DMS114 treated with DMSO at 0.1 percent for 48 hours (cell line): ENCODE data around the gene KRT31.
"Not testable (repeated sequence)": the region's sequence is repeated elsewhere in the genome, so short reads cannot be mapped to it uniquely, and the experiment has no call there.

Experiments
- DNase-seq: peaks from one replicate; lab custom pipeline; 2025; ENCODE audit not compliant: unreplicated experiment; lab: John Stamatoyannopoulos, UW

Gene KRT31

DNA sequence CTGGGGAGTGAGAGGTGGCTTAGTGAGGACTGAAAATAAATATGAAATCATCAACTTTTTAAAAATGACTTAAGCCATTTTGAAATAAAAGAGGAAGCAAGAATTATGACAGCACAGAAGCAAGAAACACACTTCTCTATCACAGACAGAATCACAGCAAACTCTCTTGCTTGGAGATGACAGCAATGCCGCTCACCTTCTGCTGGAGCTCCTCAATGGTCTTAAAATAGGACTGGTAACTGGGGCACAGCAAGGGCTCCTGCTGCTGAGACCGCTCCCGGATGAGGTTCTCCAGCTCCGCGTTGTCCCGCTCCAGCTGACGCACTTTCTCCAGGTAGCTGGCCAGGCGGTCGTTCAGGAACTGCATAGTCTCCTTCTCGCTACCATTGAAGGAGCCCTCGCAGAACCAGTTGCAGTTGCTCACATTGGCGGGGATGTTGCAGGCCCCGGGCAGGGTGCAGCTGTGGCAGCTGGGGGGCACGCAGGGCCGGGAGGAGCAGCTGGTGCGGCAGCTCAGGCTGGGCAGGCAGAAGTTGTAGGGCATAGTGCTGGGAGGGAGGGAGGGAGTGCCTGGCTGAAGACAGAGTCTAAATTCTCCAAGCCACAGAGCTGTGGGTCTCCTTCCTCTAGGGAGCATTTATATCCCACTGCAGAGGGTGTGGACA, at the start of gene KRT31:
TSS of gene KRT31 (minus strand) at position 613 of the 665 bp plus-strand sequence. CDS start at position 544, 69 bp downstream.
- no peak for DNase-seq

DNA sequence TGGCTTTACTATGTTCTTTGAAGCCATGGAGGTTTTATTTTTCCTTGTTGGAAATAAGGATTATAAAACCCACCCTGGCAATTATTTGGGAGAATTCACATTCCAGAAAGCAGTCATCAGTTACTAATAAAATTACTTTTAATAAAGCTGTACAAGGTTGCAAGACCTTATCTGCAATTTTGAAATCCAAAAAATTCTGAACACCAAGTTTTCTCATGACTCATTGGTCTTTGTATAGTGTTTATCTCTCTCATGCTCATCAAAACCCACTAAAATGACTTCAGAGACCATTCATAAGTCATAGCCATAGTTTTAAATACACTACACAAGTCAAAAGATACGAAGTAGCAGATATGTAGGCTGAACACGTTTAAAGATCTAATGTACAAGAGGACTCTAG, 49.4 kb upstream of the KRT31 start:
- DNase-seq: no peak

DNA sequence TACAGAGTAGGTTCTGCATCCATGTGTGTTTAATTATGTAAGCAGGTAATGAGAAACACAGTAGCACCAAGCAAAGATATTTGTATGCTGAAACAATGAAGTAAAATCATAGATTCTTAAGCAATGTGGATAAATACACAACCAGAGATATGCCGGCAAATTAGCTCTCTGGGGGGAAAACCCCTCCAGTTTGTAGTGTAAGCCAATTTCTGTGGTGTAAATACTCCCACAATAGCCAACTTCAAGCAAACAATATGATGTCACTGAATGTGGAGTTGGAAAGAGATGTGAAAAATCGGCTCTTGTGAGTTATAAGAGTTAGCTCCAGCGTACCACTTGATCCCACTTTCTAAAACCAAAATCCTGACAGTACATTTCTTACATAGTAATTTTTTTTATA, 47.2 kb upstream of the KRT31 start:
- DNase-seq: no peak

DNA sequence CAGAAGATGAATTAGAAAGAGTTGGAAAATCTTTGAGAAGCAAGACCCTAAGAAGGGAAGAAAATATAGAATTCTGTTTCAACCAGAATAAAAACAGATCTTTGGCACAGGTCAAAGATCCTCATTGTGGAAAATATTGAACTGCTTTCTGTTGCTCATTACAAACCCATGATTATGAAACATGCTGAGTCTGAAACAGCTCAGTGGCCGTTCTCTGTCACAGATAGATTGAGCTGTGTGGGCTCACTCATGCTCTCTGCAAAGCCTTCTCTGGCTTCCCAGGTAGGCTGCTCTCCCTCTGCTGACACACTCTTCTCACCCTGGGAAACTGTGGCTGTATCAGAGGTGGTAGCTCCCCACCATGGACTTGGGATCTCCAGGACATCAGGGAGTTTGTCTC, 46.8 kb upstream of the KRT31 start:
- DNase-seq: no peak

DNA sequence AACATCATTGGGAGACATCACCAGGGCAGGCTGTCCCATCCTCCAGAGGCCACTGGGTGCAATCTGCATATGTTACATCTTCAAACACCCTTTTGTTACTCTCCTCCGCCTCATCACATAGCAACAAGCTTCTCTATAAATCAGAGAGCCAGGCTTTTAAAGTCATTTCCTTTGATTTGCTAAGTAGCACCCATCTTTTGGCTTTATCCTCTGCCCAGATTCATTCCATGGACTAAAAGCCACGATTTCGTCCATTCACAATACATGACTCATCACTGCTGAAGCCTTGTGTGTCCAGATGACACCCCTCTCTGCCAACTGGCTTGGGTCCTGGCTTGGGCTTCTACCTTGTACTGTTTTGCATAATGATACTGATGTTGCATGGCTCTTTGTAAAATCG, 45.3 kb upstream of the KRT31 start:
- DNase-seq: no peak

DNA sequence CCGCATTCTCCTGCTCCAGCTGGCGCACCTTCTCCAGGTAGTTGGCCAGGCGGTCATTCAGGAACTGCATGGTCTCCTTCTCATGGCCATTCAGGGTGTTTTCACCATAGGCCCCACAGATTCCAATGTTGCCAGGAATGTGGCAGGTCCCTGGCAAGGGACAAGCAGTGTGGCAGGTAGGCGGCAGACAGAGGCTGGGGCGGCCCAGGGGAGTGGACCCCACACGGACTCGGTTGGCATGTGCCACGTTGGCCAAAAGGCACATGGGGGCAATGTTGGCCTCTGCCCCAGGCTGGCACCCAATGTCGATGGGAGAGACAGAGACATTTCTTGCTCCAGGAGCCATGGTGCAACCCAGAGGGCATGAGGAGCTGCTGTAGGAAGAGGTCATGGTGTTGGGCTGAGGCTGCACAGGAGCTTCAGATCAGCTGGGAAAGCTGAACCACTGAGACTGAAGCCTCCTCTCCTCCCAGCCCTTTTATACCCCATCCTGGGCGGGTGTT, 43.2 kb upstream of the KRT31 start, which contains the start of gene KRT38:
TSS of gene KRT38 (minus strand) at position 453 of the 503 bp plus-strand sequence. CDS start at position 391, 62 bp downstream.
- DNase-seq: no peak

DNA sequence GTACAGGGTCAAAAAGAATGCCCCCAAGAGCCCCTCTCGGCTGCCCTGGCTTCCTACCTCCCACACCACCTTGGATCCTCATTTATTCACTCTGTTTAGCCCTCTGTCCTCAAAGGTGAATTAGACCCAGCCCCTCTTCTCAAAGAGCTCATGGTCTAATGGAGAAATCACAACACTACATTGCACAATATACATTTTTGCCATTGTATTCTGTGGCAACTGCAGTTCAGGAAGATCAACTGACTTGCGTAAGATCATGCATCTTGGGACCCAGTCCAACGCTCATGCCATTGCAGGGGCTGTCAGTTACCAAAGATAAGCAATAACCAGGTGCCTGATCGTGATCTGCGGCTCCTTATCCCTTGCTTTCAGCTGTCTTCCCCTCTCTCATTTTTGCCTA, 42.0 kb upstream of the KRT31 start:
- no peak for DNase-seq

DNA sequence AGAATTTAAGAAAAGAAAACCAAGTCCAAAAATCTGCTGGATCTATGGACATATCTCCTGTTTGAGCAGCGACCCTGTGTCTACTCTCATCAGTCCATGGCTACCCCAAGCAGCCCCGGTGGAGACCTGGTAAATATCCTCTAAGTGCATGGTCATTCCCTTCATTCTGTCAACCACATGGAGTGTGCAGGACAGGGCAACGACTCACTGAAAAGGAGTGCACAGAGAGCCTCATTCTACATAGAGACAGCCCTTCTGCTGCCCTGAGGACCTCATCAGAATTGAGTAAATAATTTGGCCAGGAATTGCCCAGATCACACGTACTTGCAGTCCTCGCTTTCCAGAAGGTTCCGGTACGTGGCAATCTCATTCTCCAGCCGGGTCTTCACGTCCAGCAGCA, 40.4 kb upstream of the KRT31 start:
- no peak for DNase-seq

DNA sequence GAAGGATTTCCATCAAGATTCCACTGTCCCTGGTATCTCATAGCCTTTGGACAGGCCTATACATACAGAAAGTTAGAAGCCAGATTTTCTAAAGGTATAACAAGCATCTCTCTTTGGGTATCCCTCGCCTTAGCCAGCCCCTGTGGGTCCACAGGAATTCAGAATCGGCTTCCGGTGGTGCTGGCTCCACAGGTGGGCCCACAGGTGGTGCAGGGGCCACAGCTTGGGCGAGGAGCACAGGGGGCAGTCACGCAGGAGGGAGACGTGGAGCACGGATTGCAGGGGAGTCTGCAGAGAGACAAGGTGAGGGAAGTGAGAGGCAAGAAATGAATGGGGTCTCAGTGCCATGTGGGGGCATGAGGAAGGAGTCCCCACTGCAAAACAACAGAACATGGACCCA, 39.8 kb upstream of the KRT31 start:
- DNase-seq: no peak

DNA sequence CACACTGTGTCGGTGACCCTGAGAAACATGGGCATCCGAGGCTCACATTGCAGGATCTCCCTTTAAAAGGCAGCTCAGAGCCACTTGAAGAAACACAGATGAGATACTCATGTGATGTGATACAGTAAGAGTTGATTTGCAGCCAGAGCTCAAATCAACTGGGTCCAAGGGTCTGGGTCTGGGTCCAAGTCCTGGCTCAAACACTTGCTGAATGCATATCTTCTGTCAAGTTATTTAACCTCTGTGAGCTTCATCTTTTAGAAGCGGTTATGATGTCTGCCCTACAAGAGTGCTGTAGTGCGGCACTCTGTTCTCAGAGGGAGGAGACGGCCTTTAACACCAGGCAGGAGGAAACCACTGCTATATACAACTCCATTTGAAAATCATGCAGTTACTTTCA, 37.0 kb upstream of the KRT31 start:
- no peak for DNase-seq

DNA sequence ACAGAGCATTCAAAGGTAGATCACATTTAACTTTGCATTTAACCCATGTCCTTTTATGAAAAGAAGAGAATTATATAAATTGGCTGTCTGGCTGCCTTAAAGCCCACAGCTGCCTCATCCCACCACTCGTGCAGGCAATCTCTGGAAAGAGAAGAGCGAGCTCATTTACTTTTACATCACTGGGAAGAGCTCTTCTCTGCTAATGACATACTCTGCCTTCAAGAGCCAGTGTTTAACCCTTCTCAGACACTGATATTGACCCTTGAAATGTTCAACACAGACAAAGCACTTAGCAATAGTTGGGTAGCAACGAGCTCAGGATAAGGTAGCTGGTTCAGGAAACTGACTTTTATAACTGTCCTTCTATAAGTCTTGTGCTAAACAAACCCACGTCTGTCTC, 36.6 kb upstream of the KRT31 start:
- DNase-seq: no peak

DNA sequence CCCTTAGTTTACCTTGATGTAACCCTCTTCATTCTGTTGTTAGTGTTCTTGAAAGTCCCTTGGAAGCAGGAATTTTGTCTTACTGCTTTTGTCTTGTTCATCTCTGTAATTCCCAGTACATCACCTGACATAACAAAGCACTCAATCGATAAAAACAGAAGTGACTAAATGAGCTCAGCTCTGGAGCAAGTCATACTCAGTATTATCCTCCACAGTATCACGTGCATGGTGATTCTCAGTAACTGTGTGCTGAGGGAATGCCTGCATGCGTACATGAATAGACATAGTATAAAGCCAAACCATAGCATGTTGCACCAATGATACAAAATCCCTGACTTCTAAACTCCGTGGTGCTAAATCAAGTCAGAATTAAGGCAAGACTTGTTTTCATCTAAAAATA, 36.2 kb upstream of the KRT31 start:
- no peak for DNase-seq

DNA sequence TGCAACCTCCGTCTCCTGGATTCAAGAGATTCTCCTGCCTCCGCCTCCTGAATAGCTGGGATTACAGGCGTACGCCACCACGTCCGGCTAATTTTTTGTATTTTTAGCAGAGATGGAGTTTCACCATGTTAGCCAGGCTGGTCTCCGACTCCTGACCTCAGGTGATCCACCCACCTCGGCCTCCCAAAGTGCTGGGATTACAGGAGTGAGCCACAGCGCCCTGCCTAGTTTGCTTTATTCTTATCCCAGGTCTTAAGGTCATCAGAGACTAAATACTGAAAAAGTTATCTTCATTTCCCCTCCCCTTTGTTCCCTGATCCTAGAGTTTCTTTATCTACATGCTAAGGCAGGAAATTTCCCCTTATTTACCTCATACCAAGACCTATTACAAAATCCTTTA, 33.0 kb upstream of the KRT31 start:
- DNase-seq: not testable (repeated sequence)

DNA sequence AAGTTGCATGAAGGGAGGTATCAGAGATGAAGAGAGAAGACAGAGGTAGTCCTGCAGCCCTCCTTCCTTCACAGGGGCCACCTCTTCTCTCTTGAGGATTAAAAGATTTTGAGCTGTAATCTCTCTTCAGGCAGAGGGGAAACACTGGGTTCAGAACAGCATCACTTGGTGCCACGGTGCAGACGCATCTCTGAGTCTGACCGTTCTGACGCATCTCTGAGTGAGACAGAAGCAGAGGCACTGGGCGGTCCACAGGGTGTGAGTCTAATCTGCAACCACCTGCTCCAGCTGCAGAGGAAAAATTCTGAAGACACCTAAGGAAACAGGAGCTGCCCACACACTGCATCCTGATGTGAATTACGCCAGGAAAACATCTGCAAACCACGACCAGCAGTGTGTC, 32.3 kb upstream of the KRT31 start:
- DNase-seq: no peak

DNA sequence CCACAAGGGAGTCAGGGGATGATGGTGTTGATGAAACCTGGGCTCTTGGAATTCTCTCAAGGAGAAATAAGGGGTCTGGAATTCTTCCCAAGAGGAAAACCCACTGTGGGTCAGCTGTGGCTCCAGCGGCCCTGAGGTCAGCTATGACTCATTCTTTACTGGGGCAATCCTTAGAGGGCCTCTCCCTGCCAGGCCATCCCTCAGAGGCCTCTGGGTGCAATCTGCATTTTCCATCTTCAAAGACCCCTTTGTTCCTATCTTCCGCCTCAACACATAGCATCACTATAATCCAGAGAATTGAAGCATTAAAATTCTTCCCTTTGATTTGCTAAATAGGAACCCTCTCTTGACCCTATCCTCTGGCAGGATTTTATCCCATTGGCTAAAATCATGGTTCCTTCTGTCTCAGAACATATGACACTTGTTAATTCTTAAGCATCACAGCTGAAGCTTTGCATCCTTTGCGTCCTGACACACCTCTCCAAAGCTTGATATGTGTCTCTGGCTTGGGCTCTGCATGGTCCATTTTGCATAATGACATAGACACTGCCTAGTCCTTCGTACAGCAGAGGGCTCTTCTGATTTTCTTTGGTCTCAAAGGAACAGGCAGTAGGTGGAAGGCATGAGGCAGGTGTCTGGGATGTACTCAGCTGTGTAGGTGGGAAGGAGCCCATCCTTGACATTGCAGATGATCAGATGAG, 31.3 kb upstream of the KRT31 start:
- DNase-seq: no peak

DNA sequence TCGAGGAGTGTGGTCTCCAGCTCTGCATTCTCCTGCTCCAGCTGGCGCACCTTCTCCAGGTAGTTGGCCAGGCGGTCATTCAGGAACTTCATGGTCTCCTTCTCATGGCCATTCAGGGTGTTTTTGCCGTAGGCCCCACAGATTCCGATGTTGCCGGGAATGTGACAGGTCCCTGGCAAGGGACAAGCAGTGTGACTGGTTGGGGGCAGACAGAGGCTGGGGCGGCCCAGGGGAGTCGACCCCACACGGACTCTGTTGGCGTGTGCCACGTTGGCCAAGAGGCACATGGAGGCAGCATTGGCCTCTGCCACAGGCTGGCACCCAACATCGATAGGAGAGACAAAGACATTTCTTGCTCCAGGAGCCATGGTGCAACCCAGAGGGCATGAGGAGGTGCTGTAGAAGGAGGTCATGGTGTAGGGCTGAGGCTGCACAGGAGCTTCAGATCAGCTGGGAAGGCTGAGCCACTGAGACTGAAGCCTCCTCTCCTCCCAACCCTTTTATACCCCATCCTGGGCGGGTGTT, 26.8 kb upstream of the KRT31 start, which contains the start of gene KRT37:
TSS of gene KRT37 (minus strand) at position 475 of the 525 bp plus-strand sequence. CDS start at position 413, 62 bp downstream.
- DNase-seq: no peak

DNA sequence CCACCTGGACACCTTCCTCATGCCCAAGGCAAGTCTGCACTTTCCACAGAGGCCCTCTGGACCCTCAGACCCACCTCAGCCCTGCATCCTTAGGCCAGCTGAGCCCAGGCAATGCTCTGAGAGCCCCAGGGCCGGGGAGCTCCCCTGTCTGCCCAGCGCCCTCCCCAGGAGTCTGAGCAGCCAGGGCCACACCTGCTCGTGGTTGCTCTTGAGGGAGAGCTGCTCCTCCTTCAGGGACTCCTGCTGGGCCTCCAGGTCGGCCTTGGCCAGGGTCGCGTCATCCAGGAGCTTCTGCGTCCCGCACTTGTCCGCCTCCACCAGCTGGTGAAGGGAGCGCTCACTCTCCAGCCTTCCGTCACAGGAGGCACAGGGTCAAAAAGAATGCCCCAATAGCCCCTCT, 25.2 kb upstream of the KRT31 start:
- not testable (repeated sequence) for DNase-seq

DNA sequence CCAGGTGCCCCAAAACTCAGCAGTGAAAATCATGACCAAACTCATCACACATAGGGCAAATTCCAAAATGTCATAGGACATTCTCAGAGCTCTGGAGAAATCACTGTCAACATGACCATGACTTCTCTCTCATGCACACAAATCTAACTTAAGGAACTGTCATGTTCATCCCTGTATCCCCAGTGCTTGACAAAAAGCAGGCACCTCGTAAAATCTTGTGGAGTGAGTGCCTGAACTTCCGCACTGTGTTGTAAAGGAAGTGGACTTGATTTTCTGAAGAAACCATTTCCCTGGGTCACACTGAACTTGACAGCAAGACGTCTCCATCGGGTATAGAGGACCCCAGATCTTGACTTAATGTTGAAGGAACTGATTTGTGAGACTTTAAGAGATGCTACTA, 24.2 kb upstream of the KRT31 start:
- no peak for DNase-seq

DNA sequence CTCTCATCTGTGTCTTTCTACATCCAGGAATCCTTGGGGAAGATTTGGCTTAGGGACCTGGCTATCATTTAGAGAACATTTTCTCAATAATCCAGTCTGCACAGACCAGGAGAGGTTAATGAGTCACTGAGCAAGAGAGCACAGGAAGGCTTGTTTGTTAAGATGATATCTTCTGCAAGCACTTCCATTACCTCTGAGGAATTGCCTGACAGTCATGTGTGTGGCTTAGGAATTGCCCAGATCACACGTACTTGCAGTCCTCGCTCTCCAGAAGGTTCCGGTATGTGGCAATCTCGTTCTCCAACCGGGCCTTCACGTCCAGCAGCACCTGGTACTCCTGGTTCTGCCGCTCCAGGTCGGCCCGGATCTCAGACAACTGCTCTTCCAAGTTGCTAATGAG, 23.7 kb upstream of the KRT31 start:
- DNase-seq: no peak

DNA sequence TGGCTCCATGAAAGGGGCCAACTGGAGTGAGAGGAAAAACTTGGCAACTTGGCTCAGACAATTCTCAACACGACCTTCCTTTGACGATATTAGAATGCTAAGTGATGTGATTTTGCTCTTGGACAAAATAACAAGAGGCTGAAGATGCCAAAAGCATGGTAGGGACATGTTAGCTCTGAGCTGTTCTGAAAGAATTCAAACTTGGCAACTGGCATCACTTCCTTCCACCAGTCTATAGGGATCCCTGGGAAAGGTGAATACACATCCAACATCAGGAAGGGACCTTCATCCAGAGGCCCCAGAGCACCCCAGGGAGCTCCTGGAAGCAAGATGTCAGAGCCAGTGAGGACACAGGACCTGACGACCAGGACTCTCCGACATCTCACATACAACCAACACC, 22.7 kb upstream of the KRT31 start:
- DNase-seq: no peak

DNA sequence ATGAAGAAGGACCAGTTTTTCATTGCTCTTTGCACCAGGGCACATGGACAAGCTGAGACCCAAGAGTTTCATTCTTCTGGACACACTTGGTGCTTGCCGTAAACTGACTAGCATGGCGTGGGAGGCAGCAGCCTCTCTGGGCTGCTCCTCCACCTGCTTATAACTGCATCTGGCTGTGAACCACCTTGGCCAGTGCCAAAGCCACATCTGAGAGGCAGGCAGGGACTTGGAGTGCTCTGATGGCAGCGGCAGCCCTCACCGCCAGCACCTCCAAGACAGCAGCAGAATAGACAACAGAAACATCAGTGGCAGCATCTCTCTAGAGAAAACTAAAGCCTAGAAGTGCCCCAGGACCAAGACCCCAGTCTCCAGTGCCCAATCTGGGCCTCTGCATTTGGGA, 22.3 kb upstream of the KRT31 start:
- DNase-seq: no peak
